PFSK-1 (cell line): ENCODE measurements around the gene GADD45GIP1.
A peak's percentile ranks its signal among the peaks of the same experiment; 100 is the strongest.

Experiments
- FOXP2 ChIP-seq: optimal IDR thresholded peaks from 2 replicates; pipeline ENCODE3; 2011; ENCODE audit warnings: borderline replicate concordance, control low read depth, inconsistent platforms; ENCODE audit not compliant: insufficient read depth; ENCODE audit errors: extremely low read length, extremely low read depth
- POLR2AphosphoS5 ChIP-seq: IDR thresholded peaks from 2 replicates; pipeline ENCODE4 v1.6.1; 2012; ENCODE audit warnings: low read depth, mild to moderate bottlenecking, control low read depth, low read length, moderate library complexity
- REST ChIP-seq, 2 experiments: IDR thresholded peaks; 2 replicates each; pipeline versions ENCODE4 v1.6.1 to v1.8.0; 2011 to 2012; ENCODE audit warnings: low read depth in 2 of 2, low read length in 2 of 2, control low read depth in 1 of 2, inconsistent platforms in 1 of 2, mild to moderate bottlenecking in 1 of 2, moderate library complexity in 1 of 2; ENCODE audit not compliant: insufficient read depth in 1 of 2
- SIN3A ChIP-seq: IDR thresholded peaks from 2 replicates; pipeline ENCODE4 v1.6.1; 2012; ENCODE audit warnings: mild to moderate bottlenecking, low read length, moderate library complexity, borderline replicate concordance; ENCODE audit not compliant: insufficient read depth
- TAF1 ChIP-seq: IDR thresholded peaks from 2 replicates; pipeline ENCODE4 v1.6.1; 2012; ENCODE audit warnings: low read length, control low read depth, borderline replicate concordance; ENCODE audit not compliant: insufficient read depth

The GADD45GIP1 gene

GRCh38 chr19:12986726-12987125 is 29.7 kb upstream of the GADD45GIP1 start:
- no peak for TF ChIP-seq REST (IDR thresholded peaks at IDR 0.05; ENCODE audit: insufficient read depth in 1 of 2, low read depth in 2 of 2, low read length in 2 of 2)
- no peak for TF ChIP-seq FOXP2
- no peak for TF ChIP-seq SIN3A
- no peak for TF ChIP-seq POLR2AphosphoS5
- no peak for TF ChIP-seq TAF1

DNA sequence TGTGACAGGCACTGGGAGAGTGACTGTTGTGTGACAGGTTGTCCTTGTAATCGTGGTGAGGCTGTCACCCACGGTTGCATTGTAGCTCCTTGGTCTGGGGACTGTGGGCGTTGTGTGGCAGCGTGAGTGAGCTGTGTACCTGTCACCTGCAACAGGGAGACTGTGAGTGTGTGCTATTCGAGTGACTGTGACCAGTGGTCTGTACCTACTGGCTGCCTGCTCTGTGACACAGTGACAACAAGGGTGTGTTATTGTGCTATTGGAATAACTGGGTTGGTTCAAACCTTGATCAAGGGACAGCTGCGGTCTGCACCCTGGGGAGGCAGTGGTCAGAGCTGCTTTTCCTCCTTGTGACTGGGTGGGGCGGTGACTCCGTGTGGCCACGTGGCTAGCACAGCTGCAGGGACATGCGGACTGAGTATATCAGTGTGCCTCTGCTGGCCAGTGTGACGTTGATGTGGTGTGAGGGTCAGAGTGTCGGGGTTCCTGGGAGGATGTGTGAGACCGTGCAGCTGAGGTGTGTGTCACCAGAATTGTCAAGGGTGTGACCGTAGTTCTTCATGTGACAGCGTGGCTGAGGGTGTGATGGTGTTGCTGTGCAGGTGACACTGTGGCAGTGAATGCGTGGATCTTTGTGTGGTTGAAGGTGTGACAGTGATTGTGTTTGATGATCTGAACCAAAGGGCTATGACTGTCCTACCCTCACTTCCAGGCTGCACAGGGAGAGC is 28.2 kb upstream of the GADD45GIP1 start:
- no peak for TF ChIP-seq SIN3A
- no peak for TF ChIP-seq TAF1
- TF ChIP-seq REST (IDR thresholded peaks at IDR 0.05; ENCODE audit: insufficient read depth in 1 of 2, low read depth in 2 of 2, low read length in 2 of 2) = no peak
- no peak for TF ChIP-seq POLR2AphosphoS5
- TF ChIP-seq FOXP2 = no peak

- no peak for TF ChIP-seq TAF1
- TF ChIP-seq FOXP2 = no peak
- TF ChIP-seq POLR2AphosphoS5 = no peak
- TF ChIP-seq SIN3A = no peak
- no peak for TF ChIP-seq REST (IDR thresholded peaks at IDR 0.05; ENCODE audit: insufficient read depth in 1 of 2, low read depth in 2 of 2, low read length in 2 of 2)
Observed at GRCh38 chr19:12984683-12985048, 27.6 kb upstream of the GADD45GIP1 start.

- TF ChIP-seq SIN3A (no peak), TAF1 (no peak), REST (IDR thresholded peaks at IDR 0.05; ENCODE audit: insufficient read depth in 1 of 2, low read depth in 2 of 2, low read length in 2 of 2) (no peak), POLR2AphosphoS5 (no peak), FOXP2 (no peak)
Observed at GRCh38 chr19:12984143-12984627, 27.2 kb upstream of the GADD45GIP1 start.

DNA sequence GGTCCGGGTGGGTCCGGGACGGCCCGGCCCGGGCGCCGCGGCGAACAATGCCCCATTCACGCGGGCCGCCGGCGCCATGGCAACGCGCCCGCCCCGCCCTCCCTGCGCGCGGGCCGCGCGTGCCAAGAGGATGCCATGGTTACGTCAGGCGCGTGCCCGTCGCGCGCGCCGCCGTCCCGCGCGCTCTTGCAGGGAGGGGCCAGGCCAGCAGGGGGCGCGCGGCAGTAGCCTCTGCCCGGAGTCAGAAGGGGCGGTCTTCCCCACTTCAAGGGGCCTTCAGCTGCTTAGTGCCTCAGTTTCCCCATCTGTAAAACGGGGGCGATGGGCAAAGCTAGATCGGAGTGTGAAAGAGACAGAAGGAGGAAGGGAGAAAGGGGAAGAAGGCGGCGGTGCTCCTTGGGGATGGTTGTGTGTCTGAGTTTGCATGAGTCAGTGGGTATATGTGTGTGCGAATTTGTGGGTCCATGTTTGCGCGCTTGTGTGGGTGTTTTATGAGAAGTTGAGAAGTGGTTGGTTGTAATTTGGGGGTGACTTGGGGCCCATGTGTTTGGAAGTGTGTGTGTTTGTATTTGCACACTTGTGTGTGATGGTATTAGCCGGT is 26.6 kb upstream of the GADD45GIP1 start:
- TF ChIP-seq FOXP2 (peak; percentile 96), SIN3A (no peak)
